ENCODE measurements around the gene AGTRAP. TPM values are rescaled to one million over a fixed set of nuclear protein-coding genes. Genes with fewer than 3 reads are reported as not detected.

The AGTRAP gene
- total and polyA plus RNA-seq, 4 donors = 37.0 to 266 (median 83.3) TPM

DNA sequence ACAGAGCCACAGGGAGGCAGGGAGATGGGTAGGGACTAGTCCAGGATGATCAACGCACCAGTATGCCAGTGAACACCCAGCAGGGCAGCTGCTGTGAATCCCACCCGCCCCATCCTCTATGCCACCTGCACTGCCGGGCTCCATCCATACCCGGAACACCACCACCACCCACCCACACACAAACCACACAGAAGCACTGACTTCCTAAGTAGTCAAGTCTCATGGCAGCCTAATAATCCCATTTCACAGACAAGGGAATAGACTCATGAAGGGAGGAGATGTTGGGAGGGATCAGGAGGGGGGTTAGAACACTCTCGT is 38.1 kb upstream of the AGTRAP start:
- DNase-seq = no peak
- Histone ChIP-seq H3K9ac (ENCODE audit: insufficient read depth in 1 of 2, low read length in 2 of 2) (no peak overlapping the region), H3K9me3 (ENCODE audit: control insufficient read depth in 4 of 4, insufficient read depth in 3 of 4, low read length in 3 of 4) (peaks cover 0 to 2% (median 0%) of the 10 kb centered on the region in 4 donors), H3K27me3 (ENCODE audit: control insufficient read depth in 3 of 3, insufficient read depth in 3 of 3, low read length in 2 of 3) (peaks cover 0 to 15% (median 0%) of the 10 kb centered on the region in 3 donors), H3K4me3 (no peak overlapping the region), H3K4me1 (ENCODE audit: control insufficient read depth in 5 of 5, insufficient read depth in 5 of 5, low read length in 5 of 5) (peaks cover 0 to 18% (median 6%) of the 10 kb centered on the region in 5 donors), H3K27ac (ENCODE audit: low read depth in 1 of 2, low read length in 1 of 2) (no peak overlapping the region), H3K36me3 (ENCODE audit: control insufficient read depth in 4 of 4, insufficient read depth in 4 of 4, low read length in 4 of 4) (no peaks in the 10 kb centered on the region)
- no peak for ATAC-seq (ENCODE audit: insufficient read depth, low FRiP score)
- WGBS, 2 donors = 69 to 80% methylated on average over 5 of the region's 5 CpGs
- TF ChIP-seq CTCF (IDR thresholded peaks at IDR 0.05; ENCODE audit: control extremely low read depth, extremely low read depth) = no peak

DNA sequence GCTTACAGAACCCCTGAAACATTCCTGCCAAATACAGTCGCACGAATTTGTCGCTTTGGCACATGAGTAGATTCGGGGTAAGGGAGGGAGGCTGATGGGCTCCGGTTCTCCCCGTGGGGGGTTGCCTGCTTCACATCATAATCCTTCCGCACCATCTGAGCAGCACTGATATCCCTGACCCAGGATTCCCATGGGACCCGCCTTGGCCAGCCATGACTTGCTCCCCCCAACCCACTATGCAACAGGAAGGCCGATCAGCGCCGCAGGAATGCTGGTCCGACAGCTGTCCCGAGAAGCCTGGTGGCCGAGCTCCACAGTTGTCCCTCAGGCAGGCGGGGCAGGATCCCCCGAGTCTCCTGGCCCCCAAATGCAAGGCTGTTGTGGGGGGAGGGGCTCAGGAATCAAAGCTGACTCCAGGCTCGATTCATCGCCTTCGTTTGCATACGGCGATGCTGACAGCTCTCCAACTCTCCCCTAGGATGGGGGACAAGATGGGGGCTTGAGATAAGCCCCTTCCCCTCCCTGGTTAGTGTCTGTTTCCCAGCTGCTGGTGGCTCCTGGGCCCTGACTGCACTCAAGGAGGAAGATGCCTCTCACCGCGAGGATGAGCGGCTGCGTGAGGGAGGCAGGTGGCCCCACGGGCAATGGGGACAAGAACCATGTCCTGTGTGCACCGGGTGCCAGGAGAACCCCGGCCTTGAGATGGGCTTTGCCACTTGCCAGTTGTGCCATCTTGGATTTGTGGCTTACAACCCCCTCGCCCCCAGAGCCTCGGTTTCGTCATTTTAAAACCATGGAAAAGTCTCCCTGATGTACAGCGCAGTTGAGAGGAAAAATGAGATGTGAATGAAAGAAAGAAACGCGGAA is 35.1 kb upstream of the AGTRAP start:
- Histone ChIP-seq H3K9ac (ENCODE audit: insufficient read depth in 1 of 2, low read length in 2 of 2) (no peak overlapping the region), H3K27me3 (ENCODE audit: control insufficient read depth in 3 of 3, insufficient read depth in 3 of 3, low read length in 2 of 3) (peaks cover 0 to 15% (median 0%) of the 10 kb centered on the region in 3 donors), H3K9me3 (ENCODE audit: control insufficient read depth in 4 of 4, insufficient read depth in 3 of 4, low read length in 3 of 4) (peaks cover 0 to 4% (median 0%) of the 10 kb centered on the region in 4 donors), H3K27ac (ENCODE audit: low read depth in 1 of 2, low read length in 1 of 2) (no peak overlapping the region), H3K36me3 (ENCODE audit: control insufficient read depth in 4 of 4, insufficient read depth in 4 of 4, low read length in 4 of 4) (no peaks in the 10 kb centered on the region), H3K4me1 (ENCODE audit: control insufficient read depth in 5 of 5, insufficient read depth in 5 of 5, low read length in 5 of 5) (peaks cover 0 to 24% (median 6%) of the 10 kb centered on the region in 5 donors), H3K4me3 (no peak overlapping the region)
- no peak for TF ChIP-seq CTCF (IDR thresholded peaks at IDR 0.05; ENCODE audit: control extremely low read depth, extremely low read depth)
- ATAC-seq (ENCODE audit: insufficient read depth, low FRiP score) (no peak), DNase-seq (peak; percentile 33 to 47 (median 40))
- WGBS, 2 donors = 46 to 51% methylated on average over 34 of the region's 34 CpGs

- Histone ChIP-seq H3K9ac (ENCODE audit: insufficient read depth in 1 of 2, low read length in 2 of 2) (no peak overlapping the region), H3K4me1 (ENCODE audit: control insufficient read depth in 5 of 5, insufficient read depth in 5 of 5, low read length in 5 of 5) (peaks cover 0 to 24% (median 6%) of the 10 kb centered on the region in 5 donors), H3K36me3 (ENCODE audit: control insufficient read depth in 4 of 4, insufficient read depth in 4 of 4, low read length in 4 of 4) (no peaks in the 10 kb centered on the region), H3K27me3 (ENCODE audit: control insufficient read depth in 3 of 3, insufficient read depth in 3 of 3, low read length in 2 of 3) (peaks cover 0 to 15% (median 0%) of the 10 kb centered on the region in 3 donors), H3K27ac (ENCODE audit: low read depth in 1 of 2, low read length in 1 of 2) (no peak overlapping the region), H3K4me3 (no peak overlapping the region), H3K9me3 (ENCODE audit: control insufficient read depth in 4 of 4, insufficient read depth in 3 of 4, low read length in 3 of 4) (peaks cover 0 to 4% (median 0%) of the 10 kb centered on the region in 4 donors)
- WGBS, 2 donors = 40 to 57% methylated on average over 15 of the region's 15 CpGs
- ATAC-seq (ENCODE audit: insufficient read depth, low FRiP score) (no peak), DNase-seq (peak in 2 of 3 donors; percentile 53 to 71)
- no peak for TF ChIP-seq CTCF (IDR thresholded peaks at IDR 0.05; ENCODE audit: control extremely low read depth, extremely low read depth)
These were observed 34.4 kb upstream of the AGTRAP start for GRCh38 chr1:11701551-11701961.

All from lung (tissue), 12 donors.